GM21737 (cell line): Measurements from ENCODE around the gene PSAPL1.

Source experiments
- ATAC-seq: cut with Tn5 transposase; IDR thresholded peaks from one replicate; pipeline ENCODE4 v1.9.1; 2021; ENCODE audit warnings: mild to moderate bottlenecking, moderate library complexity; ENCODE audit not compliant: unreplicated experiment

The PSAPL1 gene

DNA sequence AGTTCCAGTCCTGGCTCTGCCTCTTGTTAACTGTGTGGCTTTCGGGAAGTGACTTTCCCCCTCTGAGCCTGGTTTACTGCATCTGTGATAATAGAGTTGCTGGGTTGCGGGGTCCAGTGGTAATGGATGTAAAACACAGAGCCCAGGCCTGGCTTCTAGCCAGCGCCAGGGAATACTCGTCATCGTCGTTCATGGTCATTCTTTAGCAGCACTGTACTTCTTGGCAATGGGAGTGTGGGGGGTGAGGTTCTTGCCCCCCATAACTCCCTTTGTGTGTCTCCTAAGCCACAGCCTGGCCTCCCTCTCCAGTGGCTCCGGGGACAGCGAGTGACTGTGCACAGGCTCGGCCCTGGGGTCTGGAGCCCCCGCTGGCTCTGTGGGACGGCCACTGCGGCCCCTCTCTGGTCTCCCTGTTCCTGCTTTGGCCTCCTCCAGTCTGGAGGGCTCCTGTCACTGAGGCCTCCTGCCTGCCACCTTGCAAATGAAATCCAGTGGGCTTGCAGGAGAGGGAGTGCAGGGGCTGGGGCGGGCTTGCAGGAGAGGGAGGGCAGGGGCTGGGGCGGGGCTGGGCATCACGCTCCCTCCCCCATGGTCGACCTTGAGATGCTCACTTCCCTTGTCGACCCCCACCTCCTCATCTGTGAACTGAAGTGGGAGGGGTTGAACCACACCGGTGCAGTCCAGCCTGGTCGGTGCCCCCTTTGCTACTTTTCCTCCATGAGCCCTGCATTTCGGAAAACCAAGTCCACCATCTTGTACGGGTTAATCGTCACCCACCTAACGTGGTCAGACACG is 13.2 kb downstream of the PSAPL1 start:
- ATAC-seq, result no peak

DNA sequence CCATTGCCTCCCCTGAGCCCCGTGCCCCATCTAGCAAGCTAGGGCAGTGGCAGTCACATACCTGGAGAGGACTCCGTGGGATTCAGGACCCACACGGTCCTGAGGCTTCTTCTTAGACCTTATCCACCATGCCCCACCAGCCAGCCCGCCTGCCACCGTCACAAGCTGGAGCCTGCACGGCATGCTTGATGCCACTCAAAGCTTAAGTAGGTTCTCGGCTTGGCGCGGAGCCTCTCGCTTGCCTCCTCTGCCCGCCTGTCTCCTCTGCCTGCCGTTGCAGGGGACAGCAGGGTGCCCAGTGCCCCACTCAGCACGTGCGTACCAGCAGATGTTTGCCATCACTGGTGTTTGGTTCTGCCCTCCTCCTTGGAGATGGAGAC is 14.1 kb downstream of the PSAPL1 start:
- ATAC-seq, result no peak

DNA sequence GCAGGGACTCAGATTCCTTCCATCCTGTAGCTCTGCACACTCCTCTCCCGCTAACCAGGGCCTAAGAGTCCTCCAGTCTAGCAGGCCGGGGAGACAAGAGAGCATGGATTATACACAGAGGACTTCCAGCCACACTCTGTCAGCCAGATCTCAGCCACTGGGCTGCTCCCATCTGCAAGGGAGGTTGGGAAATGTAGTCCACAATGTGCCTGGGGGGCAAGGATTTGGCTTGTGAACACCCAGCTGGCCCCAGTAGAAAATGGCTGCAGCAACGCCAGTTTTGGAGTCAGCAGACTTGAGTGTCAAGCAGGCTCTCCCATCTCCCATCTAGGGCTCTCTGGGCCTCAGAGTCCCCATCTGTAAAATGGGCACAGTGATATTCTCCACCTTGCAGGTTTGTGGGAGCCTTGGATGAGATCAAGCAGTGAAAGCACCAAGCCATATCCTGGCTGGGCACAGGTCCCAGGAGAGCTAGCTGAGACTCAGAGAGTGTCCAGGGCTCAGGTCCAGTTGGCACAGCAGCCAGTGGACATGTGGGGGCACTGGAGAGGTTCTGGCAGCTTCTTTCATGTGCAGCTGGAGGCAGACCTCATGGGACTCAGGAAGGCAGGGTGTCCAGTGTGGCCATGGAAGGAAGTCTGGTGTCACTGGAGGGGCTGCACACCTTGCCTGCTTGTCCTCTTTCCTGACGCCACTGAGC is 14.6 kb downstream of the PSAPL1 start:
- no peak for ATAC-seq

DNA sequence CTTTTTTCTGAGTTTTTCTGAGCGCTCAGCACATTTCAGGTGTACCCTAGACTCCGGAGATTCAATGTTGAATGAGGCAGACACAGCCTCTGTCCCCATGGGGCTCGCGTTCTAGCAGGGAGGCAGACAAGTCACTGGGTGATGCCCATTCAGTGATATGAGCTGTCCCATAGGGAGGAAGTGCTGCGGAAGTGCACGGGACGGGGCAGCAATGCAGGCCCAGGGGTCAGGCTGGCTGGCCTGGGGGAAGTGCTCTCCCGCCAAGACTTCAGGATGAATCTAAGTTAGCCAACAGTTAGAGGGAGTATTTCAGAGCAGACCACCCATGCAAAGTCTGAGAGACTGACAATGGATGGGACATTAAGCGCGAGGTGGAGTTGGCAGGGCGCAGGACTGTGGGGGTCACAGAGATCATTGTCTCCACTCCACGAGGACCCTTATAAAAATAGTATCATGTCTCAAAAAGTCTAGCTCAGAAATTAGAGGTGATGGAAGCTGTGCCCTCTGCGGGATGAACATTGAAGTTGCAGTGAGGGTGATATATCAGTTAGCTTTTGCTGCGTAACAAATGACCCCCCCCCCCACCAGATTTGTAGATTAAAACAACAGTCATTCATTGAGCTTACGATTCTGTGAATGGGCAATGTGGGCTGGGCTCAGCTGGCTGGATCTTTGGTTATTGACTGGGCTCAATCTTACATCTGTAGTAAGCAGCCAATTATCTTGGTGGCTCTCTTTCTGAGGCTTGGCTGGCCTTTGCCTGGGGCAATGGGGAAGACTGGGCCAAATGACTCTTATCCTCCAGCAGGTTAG is 16.4 kb downstream of the PSAPL1 start:
- no peak for ATAC-seq

DNA sequence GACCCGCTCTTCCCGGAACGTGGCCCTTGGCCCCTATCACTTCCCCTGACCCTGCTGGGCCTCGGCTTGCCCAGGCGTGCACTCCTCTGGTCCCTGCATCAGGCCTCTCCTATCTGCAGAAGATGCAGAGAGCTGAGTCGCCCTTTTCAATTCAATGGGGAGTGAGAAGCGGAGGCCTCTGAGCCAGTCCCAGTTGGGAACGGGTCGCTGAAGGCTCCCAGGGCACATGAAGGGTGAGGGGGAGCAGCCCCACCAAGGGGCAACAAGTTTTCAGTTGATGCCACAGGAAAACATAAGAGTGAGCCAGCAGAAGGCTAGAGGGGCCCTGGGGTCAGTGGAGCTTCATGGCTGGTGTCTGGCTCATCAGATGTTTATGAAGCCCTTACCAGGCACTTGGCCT is 17.1 kb downstream of the PSAPL1 start:
- no peak for ATAC-seq

DNA sequence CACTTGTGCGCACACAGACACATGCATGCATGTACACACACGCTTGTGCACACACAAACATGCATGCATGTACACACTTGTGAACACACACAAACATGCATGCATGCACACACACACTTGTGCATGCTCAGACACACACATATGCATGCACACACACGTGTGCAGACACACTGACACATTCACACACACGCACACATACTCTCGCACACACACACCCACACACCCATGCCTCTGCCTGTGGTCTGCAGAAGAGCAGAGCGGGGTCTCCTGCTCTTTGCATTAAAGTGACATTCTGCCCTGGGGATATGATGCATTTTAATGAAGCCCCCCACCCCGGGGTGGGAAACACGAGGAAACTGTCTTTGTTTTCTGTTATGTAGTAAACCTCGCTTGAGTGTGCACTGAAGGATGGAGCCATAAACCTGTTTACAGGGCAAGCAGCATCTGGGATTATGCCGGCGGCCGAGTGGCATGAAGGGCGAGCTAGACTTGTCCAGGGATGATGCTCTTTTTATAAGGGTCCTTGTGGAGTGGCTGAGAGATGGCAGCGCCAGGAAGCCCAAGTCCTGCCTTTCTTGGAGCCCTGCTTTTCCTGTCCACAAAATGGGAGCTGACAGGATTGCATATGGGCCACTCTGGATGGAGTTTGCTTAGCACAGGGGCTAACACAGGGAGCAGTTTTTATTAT is 17.8 kb downstream of the PSAPL1 start:
- no peak for ATAC-seq

DNA sequence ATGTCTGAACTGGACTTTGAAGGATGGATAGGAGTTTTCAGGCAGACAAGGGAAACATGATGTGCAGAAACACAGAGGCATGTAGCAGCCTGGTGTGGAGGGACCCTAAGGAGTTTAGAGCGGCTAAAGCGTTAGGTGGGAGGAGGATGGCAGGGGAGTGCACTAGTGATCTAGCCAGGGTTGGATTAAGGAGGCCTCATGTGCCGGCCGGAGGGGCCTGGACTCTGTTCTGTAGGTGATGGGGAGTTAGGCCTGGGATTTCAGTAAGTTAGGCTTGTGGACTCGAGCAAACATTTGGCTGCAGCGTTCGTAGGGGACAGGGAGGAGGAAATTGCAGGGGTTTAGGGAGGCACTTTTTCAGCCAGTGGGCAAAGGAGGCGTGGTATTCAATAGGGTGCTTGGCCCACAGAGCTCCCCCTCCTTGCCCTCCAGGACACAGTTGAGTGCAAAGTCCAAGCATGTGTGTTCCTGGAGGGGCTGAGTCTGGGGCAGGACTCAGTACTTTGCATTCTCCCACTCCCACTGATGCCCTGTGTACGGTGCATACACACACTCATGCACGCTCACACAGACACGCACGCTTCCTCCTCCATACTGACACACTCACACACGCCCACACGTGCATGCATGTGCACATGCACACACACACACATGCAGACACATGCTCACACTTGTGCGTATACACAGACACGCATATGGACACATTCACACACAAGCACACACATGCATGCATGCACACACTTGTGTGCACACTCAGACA is 18.6 kb downstream of the PSAPL1 start:
- no peak for ATAC-seq

DNA sequence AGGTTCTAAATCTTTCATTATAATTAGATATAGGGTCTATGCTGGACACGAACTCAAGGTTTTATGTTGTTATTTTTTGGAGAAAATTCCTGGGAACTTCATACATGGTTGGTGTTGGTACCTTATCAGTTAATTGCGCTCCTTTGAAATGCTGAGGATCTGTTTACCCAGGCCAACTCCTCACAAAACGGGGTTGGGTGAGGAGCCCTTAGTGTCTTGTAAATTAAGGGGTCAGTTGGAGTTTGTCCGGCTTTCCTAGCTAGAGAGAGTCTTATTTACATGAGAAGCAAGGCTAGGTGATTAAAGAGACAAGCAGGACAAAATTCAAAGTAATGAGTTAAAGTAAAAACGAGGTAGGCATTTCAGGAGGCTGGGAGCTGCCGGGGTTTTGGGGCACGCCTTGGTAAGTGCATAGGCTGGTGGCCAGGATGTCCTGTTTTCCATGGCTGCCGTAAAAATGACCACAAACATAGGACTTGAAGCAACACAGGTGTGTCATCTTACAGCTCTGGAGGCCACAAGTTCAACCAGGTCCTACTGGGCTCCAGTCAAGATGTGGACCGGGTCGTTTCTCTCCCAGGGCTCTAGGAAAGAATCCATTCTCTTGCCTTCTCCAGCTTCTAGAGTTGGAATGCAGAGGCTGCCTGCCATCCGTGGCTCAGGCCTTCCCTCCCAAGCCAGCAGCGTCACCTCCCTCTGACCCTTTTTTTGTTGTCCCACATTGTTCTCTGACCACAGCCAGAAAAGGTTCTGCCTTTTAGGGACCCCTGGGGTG is 19.8 kb downstream of the PSAPL1 start:
- no peak for ATAC-seq

DNA sequence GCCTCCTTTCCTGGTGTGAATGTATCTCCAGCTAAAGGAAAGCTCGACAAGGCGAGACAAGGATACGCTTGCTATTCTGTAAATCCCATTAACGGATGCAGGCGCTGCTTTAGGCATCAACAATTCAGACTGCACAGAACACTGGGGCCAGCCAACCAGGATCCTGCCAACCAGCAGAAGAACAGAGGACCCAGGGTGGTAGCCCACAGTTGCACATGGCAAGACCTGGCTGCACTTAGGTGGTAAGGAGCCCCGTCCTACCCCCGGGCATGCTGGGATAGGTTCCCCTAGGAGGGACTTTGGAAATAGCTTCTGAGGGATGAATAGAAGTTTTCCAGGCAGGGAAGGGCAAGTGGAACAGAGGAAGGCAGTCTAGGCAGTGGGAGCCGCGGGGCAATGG is 20.7 kb downstream of the PSAPL1 start:
- no peak for ATAC-seq

DNA sequence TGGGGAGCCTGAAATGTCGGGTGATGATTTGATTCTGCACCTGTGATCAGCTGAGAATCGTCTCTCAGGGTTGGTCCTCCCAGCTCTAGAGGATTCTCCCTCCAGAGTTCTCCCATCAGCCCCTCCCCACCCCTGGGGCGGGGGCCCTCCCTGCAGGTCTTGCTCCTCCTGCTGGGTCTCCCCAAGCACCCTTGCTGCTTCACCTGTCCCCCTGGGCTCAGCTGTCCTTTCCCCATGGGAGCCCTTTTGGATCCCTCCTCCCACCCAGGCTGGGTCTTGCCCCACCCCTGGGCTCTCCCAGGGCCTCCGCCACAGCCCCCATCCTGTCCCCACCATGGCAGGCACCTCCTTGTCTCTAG is 22.2 kb downstream of the PSAPL1 start:
- ATAC-seq, result no peak

DNA sequence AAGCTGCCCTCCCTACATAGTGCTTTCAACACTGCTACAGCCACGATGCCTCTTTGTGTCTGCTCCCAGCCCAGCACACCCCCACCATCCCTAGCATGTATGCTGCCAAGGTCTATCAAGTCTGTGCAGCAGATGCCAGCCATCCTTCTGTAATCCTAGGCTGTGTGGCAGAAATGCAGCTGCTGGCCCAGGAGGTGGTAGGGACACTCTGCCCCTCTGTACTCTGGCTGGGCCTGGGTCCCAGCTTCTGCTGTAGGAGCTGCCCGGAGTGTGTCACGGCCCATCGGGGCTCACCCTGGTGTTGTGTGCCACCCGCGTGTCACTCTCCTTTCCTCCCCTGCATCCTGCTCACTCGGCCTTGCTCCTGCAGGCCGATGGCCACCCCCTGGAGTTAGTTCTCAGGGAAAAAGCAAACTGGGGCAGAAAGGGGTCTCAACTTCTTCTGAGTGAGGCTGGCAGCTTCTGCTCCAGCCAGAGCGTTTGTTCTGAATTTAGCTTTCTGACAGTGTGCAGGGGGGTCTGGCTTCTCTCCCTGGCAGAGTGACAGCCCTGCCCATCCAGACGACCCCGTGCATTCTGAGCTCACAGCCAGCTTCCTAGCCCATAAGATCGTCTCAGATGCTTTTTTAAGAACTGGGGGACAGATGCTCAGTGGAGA is 22.7 kb downstream of the PSAPL1 start:
- ATAC-seq, result no peak

DNA sequence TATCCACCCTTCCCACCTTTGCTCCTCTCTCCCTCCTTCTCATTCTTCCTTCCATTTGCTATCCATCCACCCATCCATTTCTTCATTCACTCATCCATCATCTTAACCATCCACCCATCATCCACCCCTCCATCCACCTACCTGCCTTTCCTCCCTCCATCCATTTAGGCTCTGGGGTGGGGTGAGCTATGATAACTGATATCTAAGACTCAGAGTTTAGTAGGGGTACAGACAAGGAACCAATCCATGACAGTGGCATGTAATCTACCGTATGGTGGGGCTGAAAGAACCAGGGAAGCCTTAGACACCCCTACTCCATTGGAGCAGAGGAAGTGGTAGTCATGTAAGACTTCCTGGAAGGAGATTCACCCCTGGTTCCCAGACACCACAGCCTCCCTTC is 23.2 kb downstream of the PSAPL1 start:
- ATAC-seq, result no peak

DNA sequence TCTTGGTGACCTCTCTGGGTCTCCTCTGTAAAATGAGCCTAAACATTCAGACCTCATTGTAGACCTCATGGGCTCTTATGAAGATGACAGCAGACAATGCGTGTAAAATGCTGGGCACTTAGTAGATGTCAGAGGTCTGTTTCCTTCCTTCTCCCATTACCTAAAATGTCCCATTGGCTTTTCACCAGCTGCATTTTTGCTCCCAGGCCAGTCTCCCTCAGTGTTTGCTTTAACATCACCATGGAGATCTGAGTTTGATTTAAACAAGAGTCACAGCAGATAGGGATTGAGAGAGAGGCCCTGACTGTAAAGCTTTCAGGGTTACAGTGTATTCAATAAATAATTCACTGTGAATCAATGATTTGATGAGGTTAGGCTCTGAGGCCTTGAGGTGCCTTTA is 24.3 kb downstream of the PSAPL1 start:
- ATAC-seq, result no peak

DNA sequence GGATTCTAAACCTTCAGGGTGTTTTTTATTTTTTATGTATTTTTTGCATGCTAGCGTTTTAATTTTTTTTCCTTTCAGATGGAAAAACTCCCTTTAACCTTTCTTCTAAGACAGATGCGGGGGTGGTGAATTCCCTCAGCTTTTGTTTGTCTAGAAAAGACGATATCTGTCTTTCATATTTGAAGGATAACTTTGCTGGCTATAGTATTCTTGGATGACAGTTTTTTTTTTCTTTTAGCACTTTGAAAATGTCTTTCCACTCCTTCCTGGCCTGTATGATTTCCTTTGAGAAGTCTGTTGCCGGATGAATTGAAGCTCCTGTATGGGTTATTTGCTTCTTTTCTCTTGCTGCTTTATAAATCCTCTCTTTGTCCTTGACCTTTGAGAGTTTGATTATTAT is 26.6 kb downstream of the PSAPL1 start:
- no peak for ATAC-seq

DNA sequence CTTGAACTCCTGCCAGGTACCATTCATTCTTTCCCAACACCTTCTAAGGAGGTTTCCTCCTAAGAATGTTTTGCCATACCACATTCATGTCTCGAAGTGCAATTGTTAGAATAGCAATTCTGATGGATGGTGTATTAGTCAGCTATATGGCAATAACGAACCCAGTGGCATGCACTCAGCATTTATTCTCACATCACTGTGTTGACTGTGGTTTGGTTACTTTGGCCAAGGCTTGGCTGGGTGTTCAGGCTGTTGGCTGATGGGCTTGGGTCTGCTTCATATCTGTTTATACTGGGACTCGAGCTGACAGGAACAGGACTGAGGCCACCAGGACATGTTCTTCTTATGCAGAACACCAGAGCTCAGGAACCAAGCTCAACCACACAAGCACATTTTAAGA is 31.7 kb downstream of the PSAPL1 start:
- no peak for ATAC-seq

DNA sequence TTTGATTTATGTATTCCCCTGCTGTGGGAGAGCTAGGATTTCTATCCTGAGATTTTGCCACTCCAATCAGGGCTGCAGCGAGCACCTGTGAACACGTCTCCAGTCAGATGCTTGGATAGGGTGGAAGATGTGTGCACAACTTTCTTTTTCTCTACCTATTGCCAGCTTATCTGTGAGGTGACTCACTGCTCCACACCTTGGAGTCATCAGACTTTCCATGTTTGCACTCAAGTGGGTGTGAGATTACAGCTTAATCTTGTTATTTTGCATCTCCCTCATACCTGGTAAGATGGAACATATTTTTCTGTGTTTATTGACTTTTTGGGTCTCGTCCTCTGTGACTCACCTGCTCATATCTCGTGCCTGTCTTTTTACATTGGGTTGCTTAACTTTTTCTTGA is 32.2 kb downstream of the PSAPL1 start:
- ATAC-seq, result no peak

DNA sequence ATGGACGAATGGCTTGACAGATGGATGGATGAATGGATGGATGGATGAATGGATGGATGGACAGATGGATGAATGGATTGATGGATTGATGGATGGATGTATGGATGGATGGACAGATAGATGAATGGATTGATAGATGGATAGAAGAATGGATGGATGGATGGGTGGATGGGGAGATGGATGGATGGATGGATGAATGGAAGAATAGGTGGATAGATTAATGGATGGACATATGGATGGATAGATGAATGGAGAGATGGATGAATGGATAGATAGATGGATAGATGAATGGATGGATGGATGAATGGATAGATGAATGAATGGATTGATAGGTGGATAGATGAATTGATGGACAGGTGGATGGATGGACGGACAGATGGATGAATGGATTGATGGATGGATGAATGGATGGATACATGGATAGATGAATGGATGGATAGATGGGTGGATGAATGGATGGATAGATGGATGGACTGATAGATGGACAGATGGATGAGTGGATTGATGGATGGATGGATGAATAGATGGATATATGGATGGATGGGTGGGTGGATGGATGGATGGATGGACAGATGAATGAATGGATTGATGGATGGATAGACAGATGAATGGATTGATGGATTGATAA is 33.9 kb downstream of the PSAPL1 start:
- ATAC-seq, result no peak

DNA sequence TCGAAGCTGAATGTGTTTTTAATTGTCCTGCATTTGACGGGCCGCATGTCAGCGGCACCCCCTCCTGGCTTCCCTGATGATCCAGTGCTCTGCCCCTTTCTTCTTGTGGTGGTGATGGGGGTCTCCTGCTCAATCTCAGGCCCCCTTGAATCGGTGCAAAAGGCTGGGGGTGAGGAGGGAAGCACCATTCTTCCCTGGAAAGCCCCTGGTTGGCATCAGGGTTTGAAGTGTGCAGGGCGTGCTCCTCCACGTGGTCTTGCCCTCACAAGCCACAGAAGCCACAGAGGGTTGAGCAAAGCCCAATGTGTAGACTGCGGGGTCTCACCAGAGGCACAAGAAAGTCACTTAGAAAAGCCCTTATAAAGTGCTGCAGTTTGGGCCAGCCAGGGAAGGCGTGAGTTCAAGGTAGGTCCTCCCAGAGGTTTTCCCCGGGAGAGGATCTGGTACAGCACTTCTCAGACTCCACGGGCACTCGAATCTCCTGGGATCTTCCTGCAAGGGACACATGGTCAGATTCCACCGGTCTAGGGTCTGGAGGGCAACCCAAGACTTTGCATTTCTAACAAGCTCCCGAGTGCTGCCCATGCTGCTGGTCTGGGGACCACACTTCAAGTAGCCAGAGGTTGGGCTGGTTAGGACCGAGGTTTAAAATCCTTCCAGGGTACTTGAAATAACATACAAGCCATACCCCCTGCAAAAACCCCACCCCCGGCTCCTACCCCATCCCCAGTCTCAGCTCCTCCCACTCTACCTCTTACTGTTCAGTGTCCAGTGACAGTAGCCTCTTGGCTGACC is 35.1 kb downstream of the PSAPL1 start:
- no peak for ATAC-seq
